Measurements from ENCODE around the gene VPS41.
A peak's percentile ranks its signal among the peaks of the same experiment; 100 is the strongest.

Gene VPS41

GRCh38 chr7:38716397-38716796 lies 192.6 kb downstream of the VPS41 start:
- DNase-seq = peak; percentile 49

- no peak for DNase-seq
Measured at GRCh38 chr7:38709123-38709522, 199.9 kb downstream of the VPS41 start.

- peak; percentile 57 for DNase-seq
Measured at GRCh38 chr7:38704751-38705150, 204.2 kb downstream of the VPS41 start.

GRCh38 chr7:38704041-38704547 lies 204.9 kb downstream of the VPS41 start:
- DNase-seq = peak; percentile 36

GRCh38 chr7:38703093-38703492 lies 205.9 kb downstream of the VPS41 start:
- no peak for DNase-seq

- DNase-seq = no peak
Measured at GRCh38 chr7:38702002-38702535, 206.9 kb downstream of the VPS41 start.

- DNase-seq = peak; percentile 24
Measured at GRCh38 chr7:38700116-38700515, 208.9 kb downstream of the VPS41 start.

GRCh38 chr7:38699471-38699870 lies 209.5 kb downstream of the VPS41 start:
- DNase-seq = no peak

- no peak for DNase-seq
Measured at GRCh38 chr7:38694326-38694725, 214.7 kb downstream of the VPS41 start.

- DNase-seq = no peak
Measured at GRCh38 chr7:38686888-38687287, 222.1 kb downstream of the VPS41 start.

- DNase-seq = no peak
Measured at GRCh38 chr7:38685851-38686250, 223.1 kb downstream of the VPS41 start.

- no peak for DNase-seq
Measured at GRCh38 chr7:38682606-38683005, 226.4 kb downstream of the VPS41 start.

- DNase-seq = peak; percentile 99
Measured at GRCh38 chr7:38681882-38682281, 227.1 kb downstream of the VPS41 start.

GRCh38 chr7:38679419-38679818 lies 229.6 kb downstream of the VPS41 start:
- DNase-seq = no peak

- no peak for DNase-seq
Measured at GRCh38 chr7:38678698-38679054, 230.3 kb downstream of the VPS41 start.

- DNase-seq = no peak
Measured at GRCh38 chr7:38677981-38678697, 230.9 kb downstream of the VPS41 start.

GRCh38 chr7:38675494-38676106 lies 233.4 kb downstream of the VPS41 start:
- DNase-seq = no peak

- DNase-seq = no peak
Measured at GRCh38 chr7:38674513-38674912, 234.5 kb downstream of the VPS41 start.

GRCh38 chr7:38673795-38674194 lies 235.2 kb downstream of the VPS41 start:
- peak; percentile 10 for DNase-seq
